Upper lobe of right lung (tissue), 1 donor: ENCODE results near the gene TGFBR3. TPM values are rescaled to one million over a fixed set of nuclear protein-coding genes. Genes with fewer than 3 reads are reported as not detected.
A peak's percentile ranks its signal among the peaks of the same experiment; 100 is the strongest.

Experiments
- ATAC-seq: fragments of 200-7000 bp; cut with Tn5 transposase; one replicate; pipeline ENCODE4 v1.9.1; 2020; ENCODE audit warnings: mild to moderate bottlenecking, moderate library complexity
- DNase-seq: peaks from one replicate; pipeline ENCODE4 v3.0.0-alpha.2; 2020
- H3K27ac ChIP-seq: fragments of 200-600 bp; one replicate; pipeline ENCODE4 v1.8.0; 2022
- H3K27me3 ChIP-seq: fragments of 200-600 bp; one replicate; pipeline ENCODE4 v1.8.0; 2022; ENCODE audit warnings: mild to moderate bottlenecking
- H3K36me3 ChIP-seq: fragments of 200-600 bp; one replicate; pipeline ENCODE4 v1.8.0; 2022
- H3K4me1 ChIP-seq: fragments of 200-600 bp; one replicate; pipeline ENCODE4 v1.8.0; 2022
- H3K4me3 ChIP-seq: fragments of 200-600 bp; one replicate; pipeline ENCODE4 v1.8.0; 2022; ENCODE audit warnings: mild to moderate bottlenecking
- H3K9me3 ChIP-seq: fragments of 200-600 bp; one replicate; pipeline ENCODE4 v1.8.0; 2022
- intact Hi-C: fragments of 100-400 bp; cut with DNase I; formaldehyde crosslinking; loops from one replicate; pipeline ENCODE4 v1.11.0; 2022
- total RNA-seq: library from RNA; stranded (reverse); fragmentation: NEBNext Ultra II Directional; extraction: Animal tissue kit (Norgen Biotek cat#: 25700); gene quantifications from one replicate; pipeline ENCODE4 v1.2.1, GENCODE V29; 2021
- TF ChIP-seq, protein P1 (sequence below): fragments of 200-600 bp; IDR thresholded peaks from one replicate; pipeline ENCODE4 v1.8.0; 2022; ENCODE audit warnings: antibody characterized with exemption
- donor health status: DM: no; HTN: yes; CAD: no; lungs with severe emphysema.

TGFBR3 gene
- total RNA-seq, 1 donor from 2014 or later: 55.9 TPM

DNA sequence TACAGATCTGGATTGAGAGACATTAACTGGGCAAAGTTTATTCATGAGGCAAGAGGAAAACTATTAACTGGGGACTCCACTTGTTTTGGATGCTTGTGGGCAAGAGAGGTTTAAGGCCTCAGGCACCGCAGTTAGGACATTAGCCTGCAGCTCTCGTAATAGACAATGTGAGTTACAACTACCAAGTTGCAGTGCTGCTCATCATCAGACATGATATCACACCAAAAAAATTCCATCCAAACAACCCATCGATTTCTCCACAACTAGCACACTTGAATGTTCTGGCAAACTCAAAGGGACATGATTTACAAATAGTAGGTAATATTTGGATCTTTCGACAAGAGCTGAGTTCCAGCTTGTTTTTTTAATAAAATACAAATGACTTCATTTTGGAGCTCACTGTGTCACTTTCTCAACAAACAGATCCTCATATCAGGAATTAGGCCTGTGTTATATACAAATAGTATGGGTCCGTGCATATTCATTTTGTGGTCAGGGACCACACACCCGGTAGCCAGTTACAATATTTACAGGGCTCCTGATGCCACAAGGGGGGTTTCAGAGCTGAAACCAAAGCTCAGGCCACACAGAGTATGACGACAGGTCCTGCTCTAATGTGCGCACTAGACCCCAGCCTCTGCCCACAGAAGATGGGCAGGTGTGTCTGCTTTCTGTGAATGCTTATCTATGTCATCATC, 128.0 kb downstream of the TGFBR3 start:
- H3K27ac ChIP-seq: no peak overlapping the region
- no peaks in the 10 kb centered on the region for H3K27me3 ChIP-seq
- ATAC-seq (no peak), DNase-seq (no peak)
- TF ChIP-seq, protein P1, sequence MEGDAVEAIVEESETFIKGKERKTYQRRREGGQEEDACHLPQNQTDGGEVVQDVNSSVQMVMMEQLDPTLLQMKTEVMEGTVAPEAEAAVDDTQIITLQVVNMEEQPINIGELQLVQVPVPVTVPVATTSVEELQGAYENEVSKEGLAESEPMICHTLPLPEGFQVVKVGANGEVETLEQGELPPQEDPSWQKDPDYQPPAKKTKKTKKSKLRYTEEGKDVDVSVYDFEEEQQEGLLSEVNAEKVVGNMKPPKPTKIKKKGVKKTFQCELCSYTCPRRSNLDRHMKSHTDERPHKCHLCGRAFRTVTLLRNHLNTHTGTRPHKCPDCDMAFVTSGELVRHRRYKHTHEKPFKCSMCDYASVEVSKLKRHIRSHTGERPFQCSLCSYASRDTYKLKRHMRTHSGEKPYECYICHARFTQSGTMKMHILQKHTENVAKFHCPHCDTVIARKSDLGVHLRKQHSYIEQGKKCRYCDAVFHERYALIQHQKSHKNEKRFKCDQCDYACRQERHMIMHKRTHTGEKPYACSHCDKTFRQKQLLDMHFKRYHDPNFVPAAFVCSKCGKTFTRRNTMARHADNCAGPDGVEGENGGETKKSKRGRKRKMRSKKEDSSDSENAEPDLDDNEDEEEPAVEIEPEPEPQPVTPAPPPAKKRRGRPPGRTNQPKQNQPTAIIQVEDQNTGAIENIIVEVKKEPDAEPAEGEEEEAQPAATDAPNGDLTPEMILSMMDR: no peak
- H3K9me3 ChIP-seq: no peaks in the 10 kb centered on the region
- H3K36me3 ChIP-seq: no peaks in the 10 kb centered on the region
- H3K4me3 ChIP-seq: no peak overlapping the region
- intact Hi-C loops: no loop called here
- H3K4me1 ChIP-seq: peaks cover 14% of the 10 kb centered on the region

DNA sequence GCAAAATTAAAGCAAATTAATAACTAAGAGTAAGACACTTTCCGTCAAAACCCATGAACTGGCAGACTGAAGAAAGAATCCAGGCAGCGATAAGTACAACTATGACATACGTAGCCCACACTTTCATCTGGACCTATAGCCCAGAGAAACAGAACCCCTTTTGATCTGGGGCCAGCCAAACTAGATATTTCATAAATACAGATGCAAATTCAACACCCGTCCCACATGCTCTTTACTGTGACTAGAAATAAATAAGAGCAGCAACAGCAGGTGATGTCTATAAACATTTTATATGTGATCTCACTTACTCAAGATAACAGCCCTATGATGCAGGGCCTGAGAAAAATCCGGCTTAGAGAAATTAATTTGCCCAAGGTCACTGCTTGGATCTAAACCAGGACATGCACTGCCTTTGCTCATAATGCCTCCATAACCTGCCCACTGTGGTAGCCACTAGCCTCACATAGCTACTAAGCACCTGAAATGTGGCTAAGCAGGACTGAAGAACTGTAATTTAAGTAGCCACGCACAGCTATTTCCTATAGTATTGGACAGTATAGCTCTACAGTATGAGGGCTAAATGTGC, 130.2 kb downstream of the TGFBR3 start:
- Histone ChIP-seq H3K4me1 (peaks cover 24% of the 10 kb centered on the region), H3K4me3 (no peak overlapping the region), H3K9me3 (no peaks in the 10 kb centered on the region), H3K36me3 (no peaks in the 10 kb centered on the region), H3K27me3 (no peaks in the 10 kb centered on the region), H3K27ac (peak overlapping the region; percentile 26)
- ATAC-seq (no peak), DNase-seq (no peak)
- intact Hi-C loops: no loop called here
- TF ChIP-seq, protein P1: no peak

- DNase-seq: no peak
- peak overlapping the region; percentile 26 for H3K27ac ChIP-seq
- no peaks in the 10 kb centered on the region for H3K9me3 ChIP-seq
- H3K27me3 ChIP-seq: no peaks in the 10 kb centered on the region
- peak; percentile 15 for ATAC-seq
- H3K4me1 ChIP-seq: peaks cover 30% of the 10 kb centered on the region
- intact Hi-C loops: no loop called here
- H3K36me3 ChIP-seq: no peaks in the 10 kb centered on the region
- H3K4me3 ChIP-seq: no peak overlapping the region
- TF ChIP-seq, protein P1: no peak
Measured at GRCh38 chr1:91754816-91755580, 131.0 kb downstream of the TGFBR3 start.

DNA sequence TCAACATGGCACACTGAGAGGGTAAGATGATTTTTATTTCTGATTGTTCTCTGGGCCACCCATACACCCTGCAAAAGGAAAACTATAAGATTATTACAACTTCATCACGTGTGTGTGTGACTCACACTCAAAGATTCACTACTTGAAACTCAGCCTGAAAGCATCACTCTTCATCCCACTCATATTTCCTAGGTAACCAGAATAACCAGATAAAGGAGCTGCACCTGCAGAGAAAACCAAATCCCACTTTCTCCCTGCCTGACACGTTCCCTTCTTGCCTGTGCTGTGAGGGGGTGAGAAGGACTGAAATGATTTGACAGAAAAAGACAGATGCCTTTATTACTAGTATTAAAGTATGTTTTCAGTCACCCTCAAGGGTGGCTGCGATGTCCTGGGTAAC, 131.6 kb downstream of the TGFBR3 start:
- no peaks in the 10 kb centered on the region for H3K36me3 ChIP-seq
- ATAC-seq (no peak), DNase-seq (no peak)
- H3K27me3 ChIP-seq: no peaks in the 10 kb centered on the region
- TF ChIP-seq, protein P1: no peak
- intact Hi-C loops: no loop called here
- H3K4me3 ChIP-seq: no peak overlapping the region
- peaks cover 35% of the 10 kb centered on the region for H3K4me1 ChIP-seq
- H3K27ac ChIP-seq: no peak overlapping the region
- H3K9me3 ChIP-seq: no peaks in the 10 kb centered on the region

GRCh38 chr1:91753878-91754277, 132.1 kb downstream of the TGFBR3 start:
- intact Hi-C loops: no loop called here
- TF ChIP-seq, protein P1: no peak

More at GRCh38 chr1:91753878-91754277, 132.1 kb downstream of the TGFBR3 start:
- DNase-seq: no peak
- Histone ChIP-seq H3K4me3 (no peak overlapping the region), H3K4me1 (peaks cover 35% of the 10 kb centered on the region), H3K36me3 (no peaks in the 10 kb centered on the region), H3K9me3 (no peaks in the 10 kb centered on the region), H3K27me3 (no peaks in the 10 kb centered on the region), H3K27ac (no peak overlapping the region)
- no peak for ATAC-seq
